Upper lobe of left lung (tissue), 4 donors: ENCODE data around the gene PRR23E.

ENCODE experiments used
- CTCF ChIP-seq, 6 experiments: fragments of 450-650 bp in 4 of 6; fragments of 200-600 bp in 2 of 6; sonication (generic) in 2 of 6; IDR thresholded peaks; one replicate each; pipeline ENCODE4 v1.5.1; 2016 to 2019; ENCODE audit warnings: antibody characterized with exemption in 6 of 6
- EP300 ChIP-seq, 4 donors: sonication (generic); formaldehyde crosslinking; IDR thresholded peaks; one replicate each; pipeline ENCODE4 v1.5.1; 2017; ENCODE audit warnings: antibody characterized with exemption in 4 of 4, control low read depth in 2 of 4
- POLR2A ChIP-seq, 4 donors: fragments of 450-650 bp; IDR thresholded peaks; one replicate each; pipeline ENCODE4 v1.5.1; 2016 to 2017; ENCODE audit warnings: antibody characterized with exemption in 4 of 4, mild to moderate bottlenecking in 2 of 4
- POLR2AphosphoS5 ChIP-seq, 2 donors: sonication (generic); formaldehyde crosslinking; IDR thresholded peaks; one replicate each; pipeline ENCODE4 v1.5.1; 2017; ENCODE audit warnings: antibody characterized with exemption in 2 of 2

GRCh38 chr3:127233371-127233770, 40.4 kb downstream of the PRR23E start:
- TF ChIP-seq CTCF (IDR thresholded peaks at IDR 0.05) (no peak), POLR2A (IDR thresholded peaks at IDR 0.05) (no peak), POLR2AphosphoS5 (IDR thresholded peaks at IDR 0.05) (no peak), EP300 (IDR thresholded peaks at IDR 0.05) (no peak)
